SK-N-SH treated with all-trans-retinoic acid at 6 μM for 48 hours (cell line): Measurements from ENCODE around the gene LRRFIP2.

ENCODE experiments used
- ARNTL ChIP-seq: fragments of 450-650 bp; formaldehyde crosslinking; IDR thresholded peaks from 2 replicates; pipeline ENCODE4 v1.5.0; 2020; ENCODE audit warnings: low read depth, mild to moderate bottlenecking, moderate library complexity, borderline replicate concordance
- GLIS3 ChIP-seq: fragments of 250-450 bp; sonication (Bioruptor Pico); IDR thresholded peaks from 2 replicates; pipeline ENCODE4 v1.5.0; 2020; ENCODE audit warnings: mild to moderate bottlenecking, moderate library complexity
- OSR1 ChIP-seq: fragments of 250-450 bp; sonication (Bioruptor Pico); IDR thresholded peaks from 2 replicates; pipeline ENCODE4 v1.8.0; 2022; ENCODE audit warnings: moderate library complexity, mild to moderate bottlenecking, inconsistent platforms
- RARB ChIP-seq: fragments of 250-450 bp; sonication (Bioruptor Pico); IDR thresholded peaks from 2 replicates; pipeline ENCODE4 v1.8.0; 2021; ENCODE audit warnings: mild to moderate bottlenecking, moderate library complexity
- TCF4 ChIP-seq: fragments of 250-450 bp; sonication (Bioruptor Pico); IDR thresholded peaks from 2 replicates; pipeline ENCODE4 v1.8.0; 2021; ENCODE audit warnings: mild to moderate bottlenecking, moderate library complexity, borderline replicate concordance
- ZFP3 ChIP-seq: fragments of 250-450 bp; sonication (Bioruptor Pico); IDR thresholded peaks from 2 replicates; pipeline ENCODE4 v1.5.0; 2020; ENCODE audit warnings: mild to moderate bottlenecking, moderate library complexity
- ZFP30 ChIP-seq: fragments of 450-650 bp; formaldehyde crosslinking; IDR thresholded peaks from 2 replicates; pipeline ENCODE4 v1.5.0; 2022; ENCODE audit warnings: mild to moderate bottlenecking, moderate library complexity

DNA sequence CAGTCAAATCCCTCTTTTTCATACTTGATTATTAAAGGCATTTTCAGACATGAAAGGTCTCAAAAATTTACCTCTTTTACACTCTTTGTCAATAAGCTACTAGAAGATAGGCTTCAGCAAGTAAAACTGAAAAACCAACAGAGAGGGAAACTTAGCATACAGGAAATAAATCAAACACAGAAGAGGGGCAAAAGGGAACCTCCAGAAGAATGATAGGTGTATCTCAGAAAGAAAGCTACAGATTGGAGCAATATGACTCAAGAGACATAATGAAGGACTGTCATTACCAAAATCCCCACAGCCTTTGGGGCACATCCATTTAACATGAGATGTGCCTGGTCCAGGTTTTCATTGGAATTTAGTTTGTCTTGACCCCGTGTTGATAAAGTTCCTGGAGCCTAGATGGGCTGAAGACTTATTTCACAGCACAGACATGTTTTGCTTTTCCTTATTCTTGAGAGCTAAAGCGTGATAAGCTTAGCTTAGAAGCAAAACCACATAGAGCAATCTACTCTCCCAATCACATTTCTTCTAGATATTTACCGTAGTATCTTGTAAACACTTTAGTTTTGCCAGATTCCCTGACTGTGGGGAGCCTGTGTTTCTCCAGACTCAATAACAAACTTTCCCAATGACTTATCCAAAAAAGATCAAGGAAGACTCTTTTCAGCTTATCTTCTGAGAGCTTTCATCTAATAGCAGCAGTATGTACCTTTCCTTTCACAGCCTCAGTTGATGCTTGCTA, 11.7 kb downstream of the LRRFIP2 start:
- TF ChIP-seq OSR1 (CRISPR knock-in tag) (no peak), ARNTL (CRISPR knock-in tag) (no peak), TCF4 (CRISPR knock-in tag) (no peak), GLIS3 (no peak), RARB (CRISPR knock-in tag) (no peak), ZFP3 (no peak), ZFP30 (CRISPR knock-in tag) (no peak)
